DOHH2 (cell line): Measurements from ENCODE around the gene TMEM212.

Experiments used
- CTCF ChIP-seq: fragments of 200-600 bp; sonication (generic); IDR thresholded peaks from one replicate; pipeline ENCODE4 v1.5.1; 2014; ENCODE audit warnings: antibody characterized with exemption, mild to moderate bottlenecking, low read depth, low read length; ENCODE audit not compliant: poor library complexity, severe bottlenecking
- EZH2phosphoT487 ChIP-seq: fragments of 200-600 bp; sonication (generic); IDR thresholded peaks from 2 replicates; pipeline ENCODE4 v1.6.1; 2017; ENCODE audit warnings: borderline replicate concordance, mild to moderate bottlenecking, antibody characterized with exemption, low read length, moderate library complexity, mixed read lengths

- TF ChIP-seq CTCF (no peak), EZH2phosphoT487 (no peak)
Observed at GRCh38 chr3:171863920-171864319, 20.8 kb downstream of the TMEM212 start.
